ENCODE data around the gene PLA2G10.
"Not testable (repeated sequence)": the region's sequence is repeated elsewhere in the genome, so short reads cannot be mapped to it uniquely, and the experiment has no call there.

DNA sequence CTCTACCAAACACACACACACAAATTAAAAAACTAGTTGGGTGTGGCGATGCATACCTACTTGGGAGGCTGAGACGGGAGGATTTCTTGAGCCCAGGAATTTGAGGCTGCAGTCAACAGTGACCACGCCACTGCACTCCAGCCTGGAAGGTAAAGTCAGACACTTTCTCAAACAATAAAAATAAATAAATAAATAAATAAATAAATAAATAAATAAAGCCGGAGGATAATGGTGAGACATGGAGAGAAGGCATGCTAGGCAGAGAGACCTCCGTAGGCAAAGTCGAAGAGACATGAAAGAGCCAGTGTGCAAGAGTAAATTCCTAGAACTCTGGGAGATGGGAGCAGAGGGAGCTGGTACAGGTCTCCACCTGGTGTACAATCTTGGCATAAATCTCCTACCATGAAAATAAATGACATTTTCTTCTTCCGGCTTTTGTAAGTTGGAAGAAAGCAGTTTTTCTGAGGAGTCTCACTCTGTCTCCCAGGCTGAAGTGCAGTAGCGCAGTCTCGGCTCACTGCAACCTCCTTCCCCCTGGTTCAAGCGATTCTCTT lies 46.8 kb upstream of the PLA2G10 start:
- TF ChIP-seq, protein P1, sequence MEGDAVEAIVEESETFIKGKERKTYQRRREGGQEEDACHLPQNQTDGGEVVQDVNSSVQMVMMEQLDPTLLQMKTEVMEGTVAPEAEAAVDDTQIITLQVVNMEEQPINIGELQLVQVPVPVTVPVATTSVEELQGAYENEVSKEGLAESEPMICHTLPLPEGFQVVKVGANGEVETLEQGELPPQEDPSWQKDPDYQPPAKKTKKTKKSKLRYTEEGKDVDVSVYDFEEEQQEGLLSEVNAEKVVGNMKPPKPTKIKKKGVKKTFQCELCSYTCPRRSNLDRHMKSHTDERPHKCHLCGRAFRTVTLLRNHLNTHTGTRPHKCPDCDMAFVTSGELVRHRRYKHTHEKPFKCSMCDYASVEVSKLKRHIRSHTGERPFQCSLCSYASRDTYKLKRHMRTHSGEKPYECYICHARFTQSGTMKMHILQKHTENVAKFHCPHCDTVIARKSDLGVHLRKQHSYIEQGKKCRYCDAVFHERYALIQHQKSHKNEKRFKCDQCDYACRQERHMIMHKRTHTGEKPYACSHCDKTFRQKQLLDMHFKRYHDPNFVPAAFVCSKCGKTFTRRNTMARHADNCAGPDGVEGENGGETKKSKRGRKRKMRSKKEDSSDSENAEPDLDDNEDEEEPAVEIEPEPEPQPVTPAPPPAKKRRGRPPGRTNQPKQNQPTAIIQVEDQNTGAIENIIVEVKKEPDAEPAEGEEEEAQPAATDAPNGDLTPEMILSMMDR (IDR thresholded peaks at IDR 0.05; ENCODE audit: insufficient read depth, low read depth, low read length), result not testable (repeated sequence)
- TF ChIP-seq EZH2 (IDR thresholded peaks at IDR 0.05; ENCODE audit: insufficient read depth, low read length), result not testable (repeated sequence)
